PC-3 (cell line): ENCODE results near the gene IFI27L2. TPM values are rescaled to one million over a fixed set of nuclear protein-coding genes. Genes with fewer than 3 reads are reported as not detected.

Experiments used
- ATAC-seq: fragments of 200-7000 bp; cut with Tn5 transposase; 2 replicates; pipeline ENCODE4 v1.9.1; 2020; ENCODE audit warnings: mild to moderate bottlenecking, moderate library complexity
- BruUV-seq: library from RNA; stranded (reverse); fragments of 400-500 nt; replicated peaks from 2 replicates; lab custom pipeline; 2021; lab: Mats Ljungman, UMichigan
- CTCF ChIA-PET: fragments of 300-600 bp; sonication (Branson Sonifier 250); formaldehyde crosslinking; loops from one replicate; lab custom pipeline; 2022; ENCODE audit warnings: antibody characterized with exemption; lab: Charles Lee
- POLR2A ChIA-PET: fragments of 300-600 bp; sonication (Branson Sonifier 250); formaldehyde crosslinking; loops from one replicate; lab custom pipeline; 2022; ENCODE audit warnings: antibody characterized with exemption; ENCODE audit not compliant: unreplicated experiment; lab: Charles Lee
- DNase-seq: peaks from one replicate; pipeline ENCODE4 v3.0.0-alpha.2; 2015
- H2AFZ ChIP-seq: fragments of 300-600 bp; sonication (generic); 2 replicates; pipeline ENCODE4 v1.6.0; 2016; ENCODE audit warnings: antibody characterized with exemption, low read length
- H3F3A ChIP-seq: fragments of 300-600 bp; sonication (generic); one replicate; pipeline ENCODE4 v1.6.0; 2017; ENCODE audit warnings: antibody characterized with exemption, low read length, control low read depth, mild to moderate bottlenecking; ENCODE audit not compliant: unreplicated experiment
- H3K27ac ChIP-seq: fragments of 300-600 bp; sonication (generic); 2 replicates; pipeline ENCODE4 v1.5.1; 2016; ENCODE audit warnings: mild to moderate bottlenecking, low read length
- H3K27me3 ChIP-seq: fragments of 300-600 bp; sonication (generic); 2 replicates; pipeline ENCODE4 v1.6.1; 2016; ENCODE audit warnings: low read length, mixed read lengths
- H3K36me3 ChIP-seq: fragments of 300-600 bp; sonication (generic); 2 replicates; pipeline ENCODE4 v1.6.1; 2016; ENCODE audit warnings: low read depth, mixed run types, low read length, mixed read lengths
- H3K4me1 ChIP-seq: fragments of 300-600 bp; sonication (generic); 2 replicates; pipeline ENCODE4 v1.5.1; 2016; ENCODE audit warnings: low read length; ENCODE audit not compliant: insufficient read depth
- H3K4me2 ChIP-seq: fragments of 300-600 bp; sonication (generic); 2 replicates; pipeline ENCODE4 v1.6.0; 2016; ENCODE audit warnings: low read length
- H3K4me3 ChIP-seq: fragments of 300-600 bp; sonication (generic); 2 replicates; pipeline ENCODE4 v1.5.1; 2016; ENCODE audit warnings: mild to moderate bottlenecking, low read length, mixed read lengths
- H3K79me2 ChIP-seq: fragments of 300-600 bp; sonication (generic); 2 replicates; pipeline ENCODE4 v1.6.1; 2017; ENCODE audit warnings: low read length, mixed read lengths
- H3K9ac ChIP-seq: fragments of 300-600 bp; sonication (generic); 2 replicates; pipeline ENCODE4 v1.6.0; 2016; ENCODE audit warnings: mild to moderate bottlenecking, low read length
- H3K9me2 ChIP-seq: fragments of 300-600 bp; sonication (generic); replicated peaks from 2 replicates; pipeline ENCODE4 v1.6.1; 2016; ENCODE audit warnings: mixed run types, low read length, mixed read lengths
- H3K9me3 ChIP-seq: fragments of 300-600 bp; sonication (generic); 2 replicates; pipeline ENCODE4 v1.6.1; 2016; ENCODE audit warnings: low read length, mixed read lengths
- H4K20me1 ChIP-seq: fragments of 300-600 bp; sonication (generic); 2 replicates; pipeline ENCODE4 v1.6.1; 2016; ENCODE audit warnings: low read length, mixed read lengths
- CTCF ChIP-seq: fragments of 300-600 bp; sonication (generic); conservative IDR thresholded peaks from 2 replicates; pipeline ENCODE4 v1.5.1; 2017; ENCODE audit warnings: antibody characterized with exemption, low read depth, mild to moderate bottlenecking, low read length
- EZH2 ChIP-seq: fragments of 300-600 bp; sonication (generic); IDR thresholded peaks from one replicate; pipeline ENCODE4 v1.6.1; 2017; ENCODE audit warnings: antibody characterized with exemption, mild to moderate bottlenecking, low read length; ENCODE audit not compliant: unreplicated experiment
- EZH2phosphoT487 ChIP-seq: fragments of 300-600 bp; sonication (generic); IDR thresholded peaks from 2 replicates; pipeline ENCODE4 v1.6.1; 2018; ENCODE audit warnings: mild to moderate bottlenecking, antibody characterized with exemption, low read length, borderline replicate concordance
- intact Hi-C: fragments of 100-400 bp; cut with micrococcal nuclease; formaldehyde crosslinking; loops from 2 replicates; pipeline ENCODE4 v1.9.0; 2023
- total RNA-seq: library from RNA; depleted of rRNA; stranded (reverse); fragments of >200 nt; gene quantifications from 2 replicates; pipeline ENCODE4 v1.2.3, GENCODE V29; 2014

The IFI27L2 gene
- total RNA-seq, 1 experiment from 2014 or later = 42.7 TPM

- no peak overlapping the region for H3K4me2 ChIP-seq
- TF ChIP-seq EZH2 = no peak
- TF ChIP-seq CTCF = no peak
- no peaks in the 10 kb centered on the region for H3K9me3 ChIP-seq
- no peak overlapping the region for H2AFZ ChIP-seq
- H3K4me3 ChIP-seq = no peak overlapping the region
- no peaks in the 10 kb centered on the region for H3K79me2 ChIP-seq
- ChIA-PET CTCF (no interaction called here), POLR2A (no interaction called here)
- H3K27me3 ChIP-seq = no peaks in the 10 kb centered on the region
- no TSS peak for BruUV-seq
- no peaks in the 10 kb centered on the region for H3K9me2 ChIP-seq
- no peaks in the 10 kb centered on the region for H4K20me1 ChIP-seq
- H3K27ac ChIP-seq = no peak overlapping the region
- ATAC-seq = no peak
- H3K9ac ChIP-seq = no peak overlapping the region
- no peaks in the 10 kb centered on the region for H3K36me3 ChIP-seq
- H3F3A ChIP-seq = no peaks in the 10 kb centered on the region
- intact Hi-C loops = no loop called here
- DNase-seq = no peak
- peaks cover 11% of the 10 kb centered on the region for H3K4me1 ChIP-seq
Measured at GRCh38 chr14:94093418-94093817, 36.0 kb downstream of the IFI27L2 start.

GRCh38 chr14:94089479-94089878 is 39.9 kb downstream of the IFI27L2 start:
- ATAC-seq (no peak), DNase-seq (peak; percentile 31)
- Histone ChIP-seq H3K36me3 (no peaks in the 10 kb centered on the region), H3K4me2 (no peak overlapping the region), H3K79me2 (no peaks in the 10 kb centered on the region), H3K4me1 (peaks cover 14% of the 10 kb centered on the region), H4K20me1 (no peaks in the 10 kb centered on the region), H3K9me2 (no peaks in the 10 kb centered on the region), H3K27ac (no peak overlapping the region), H3K4me3 (no peak overlapping the region), H3K9ac (no peak overlapping the region), H3F3A (no peaks in the 10 kb centered on the region), H3K27me3 (no peaks in the 10 kb centered on the region), H3K9me3 (no peaks in the 10 kb centered on the region), H2AFZ (no peak overlapping the region)
- POLR2A ChIA-PET = interaction anchor here (0.6 kb wide), 1 partner anchor 1254 kb away, joined by 5 read pairs; no protein-coding TSS in a partner anchor
- no TSS peak for BruUV-seq
- CTCF ChIA-PET = no interaction called here
- TF ChIP-seq CTCF (no peak), EZH2 (no peak), EZH2phosphoT487 (no peak)
- intact Hi-C loops = no loop called here

DNA sequence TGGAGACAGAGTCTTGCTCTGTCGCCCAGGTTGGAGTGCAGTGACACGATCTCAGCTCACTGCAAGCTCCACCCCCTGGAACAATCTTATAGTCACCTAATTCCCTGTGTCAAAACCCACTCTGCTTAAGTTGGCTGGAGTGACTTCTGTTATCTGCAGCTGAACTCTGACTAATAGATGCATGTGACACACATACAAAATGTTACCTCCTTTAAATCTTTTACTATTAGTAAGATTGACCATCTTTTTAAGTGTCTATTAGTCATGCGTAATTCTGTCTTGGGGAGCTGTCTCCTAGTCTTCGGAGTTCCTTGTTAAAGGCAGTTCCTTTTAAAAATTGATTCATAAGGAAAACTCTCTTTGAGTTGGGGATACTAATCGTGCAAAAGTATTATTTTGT is 40.9 kb downstream of the IFI27L2 start:
- no peak overlapping the region for H3K9ac ChIP-seq
- H3K9me2 ChIP-seq = no peaks in the 10 kb centered on the region
- no peak for TF ChIP-seq EZH2
- TF ChIP-seq EZH2phosphoT487 = no peak
- TF ChIP-seq CTCF = no peak
- no TSS peak for BruUV-seq
- ChIA-PET CTCF (interaction anchor here (0.6 kb wide), 2 partner anchors 48 to 52 kb away, joined by 4 to 7 read pairs; no protein-coding TSS in a partner anchor), POLR2A (no interaction called here)
- ATAC-seq (peak; percentile 40), DNase-seq (peak; percentile 27)
- H3K79me2 ChIP-seq = no peaks in the 10 kb centered on the region
- H2AFZ ChIP-seq = no peak overlapping the region
- no peaks in the 10 kb centered on the region for H3K9me3 ChIP-seq
- H3F3A ChIP-seq = no peaks in the 10 kb centered on the region
- intact Hi-C loops = no loop called here
- H3K4me3 ChIP-seq = no peak overlapping the region
- no peak overlapping the region for H3K27ac ChIP-seq
- peaks cover 14% of the 10 kb centered on the region for H3K4me1 ChIP-seq
- H3K4me2 ChIP-seq = no peak overlapping the region
- no peaks in the 10 kb centered on the region for H3K36me3 ChIP-seq
- no peaks in the 10 kb centered on the region for H3K27me3 ChIP-seq
- no peaks in the 10 kb centered on the region for H4K20me1 ChIP-seq
